GM19035 (cell line): Measurements from ENCODE around the gene DMRT1.

Experiments
- ATAC-seq: cut with Tn5 transposase; IDR thresholded peaks from one replicate; pipeline ENCODE4 v1.9.1; 2021; ENCODE audit not compliant: unreplicated experiment

The DMRT1 gene

DNA sequence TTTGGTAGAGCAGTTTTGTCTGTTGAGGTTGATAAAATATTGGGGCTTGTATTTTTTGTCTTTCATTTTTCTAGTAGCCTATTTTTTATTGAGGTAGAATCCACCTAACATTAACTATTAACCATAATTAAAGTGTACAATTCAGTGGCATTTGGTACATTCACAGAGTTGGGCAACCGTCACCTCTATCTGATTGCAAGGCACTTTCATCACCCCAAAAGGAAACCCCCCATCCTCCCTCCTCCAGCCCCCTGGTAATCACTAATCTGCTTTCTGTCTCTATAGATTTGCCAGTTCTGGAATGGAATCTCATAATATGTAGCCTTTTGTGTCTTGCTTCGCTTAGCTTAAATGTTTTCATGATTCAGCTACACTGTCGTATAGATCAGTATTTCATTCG lies 79.4 kb downstream of the DMRT1 start:
- no peak for ATAC-seq

GRCh38 chr9:922171-922570 lies 80.7 kb downstream of the DMRT1 start:
- ATAC-seq, result no peak

- no peak for ATAC-seq
These were observed 81.2 kb downstream of the DMRT1 start for GRCh38 chr9:922731-923130.

GRCh38 chr9:926976-927375 lies 85.5 kb downstream of the DMRT1 start:
- ATAC-seq, result no peak

GRCh38 chr9:928363-929042 lies 87.0 kb downstream of the DMRT1 start:
- peak; percentile 78 for ATAC-seq

DNA sequence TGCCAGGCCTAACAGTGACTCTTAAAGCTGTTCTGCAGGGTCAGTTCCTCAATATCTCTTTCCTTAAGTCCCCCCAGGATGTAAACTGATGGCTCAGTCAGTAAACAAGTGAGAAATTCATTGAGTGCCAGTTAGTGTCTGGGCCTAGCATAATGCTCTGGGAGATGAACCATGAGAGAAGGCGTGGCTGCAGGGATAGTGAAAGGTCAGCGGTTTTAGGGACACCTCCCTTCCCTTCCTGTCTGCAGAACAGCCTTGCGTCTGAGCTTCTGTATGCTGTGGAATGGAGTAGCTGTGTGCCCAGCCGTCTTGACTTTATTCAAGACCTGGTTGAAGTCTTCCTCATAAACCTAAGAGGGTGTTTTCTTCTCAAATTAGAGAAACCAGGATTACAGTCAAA lies 88.2 kb downstream of the DMRT1 start:
- ATAC-seq, result no peak

DNA sequence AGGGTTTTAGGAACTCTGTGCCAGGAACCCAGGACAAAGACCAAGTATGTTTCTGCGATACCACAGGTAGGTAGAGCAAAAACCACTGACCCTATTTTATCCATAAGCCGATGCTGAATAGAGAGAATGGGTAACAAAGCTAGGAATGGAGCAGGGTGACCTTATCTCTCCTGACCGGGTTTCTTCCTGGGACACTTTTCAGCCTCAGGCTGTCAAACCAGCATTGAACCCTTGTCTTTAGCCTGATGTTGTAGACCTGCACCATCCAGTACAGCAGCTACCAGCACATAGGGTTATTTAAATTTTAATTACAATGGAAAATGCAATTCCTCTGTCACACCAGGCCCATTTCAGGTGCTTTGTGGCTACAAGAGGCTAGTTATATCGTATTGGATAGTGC lies 91.9 kb downstream of the DMRT1 start:
- ATAC-seq, result no peak

DNA sequence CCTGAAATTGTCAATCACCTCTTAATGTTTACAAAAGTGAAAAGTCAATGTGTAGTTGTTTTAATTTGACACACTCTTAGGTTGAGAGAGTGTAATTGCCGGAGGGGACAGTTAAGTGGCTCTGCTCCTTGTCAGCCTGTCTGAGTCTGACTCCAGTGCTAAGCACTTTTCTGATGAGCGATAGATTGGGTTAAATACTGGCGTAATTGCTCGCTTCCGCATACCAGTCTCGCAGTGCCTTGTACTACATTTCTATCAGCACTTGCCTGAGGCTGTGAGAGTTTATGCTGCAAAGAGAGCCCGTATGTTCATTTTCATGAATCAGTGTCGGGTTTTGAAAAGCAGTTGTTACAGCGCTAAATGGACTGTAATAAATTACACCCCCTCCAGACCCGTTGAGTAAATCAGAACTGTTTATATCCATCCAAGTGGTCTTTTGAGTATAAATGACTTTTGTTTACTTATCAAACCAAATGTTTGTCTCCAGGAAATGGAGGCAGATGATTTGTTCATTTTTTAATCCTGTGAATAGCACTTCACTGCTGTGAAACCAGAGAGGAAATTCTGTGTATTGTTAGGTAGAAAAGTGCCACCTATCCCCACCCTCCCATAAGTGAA lies 94.0 kb downstream of the DMRT1 start:
- no peak for ATAC-seq

- ATAC-seq, result no peak
These were observed 101.5 kb downstream of the DMRT1 start for GRCh38 chr9:942805-943580.

- ATAC-seq, result no peak
These were observed 106.5 kb downstream of the DMRT1 start for GRCh38 chr9:947985-948384.

DNA sequence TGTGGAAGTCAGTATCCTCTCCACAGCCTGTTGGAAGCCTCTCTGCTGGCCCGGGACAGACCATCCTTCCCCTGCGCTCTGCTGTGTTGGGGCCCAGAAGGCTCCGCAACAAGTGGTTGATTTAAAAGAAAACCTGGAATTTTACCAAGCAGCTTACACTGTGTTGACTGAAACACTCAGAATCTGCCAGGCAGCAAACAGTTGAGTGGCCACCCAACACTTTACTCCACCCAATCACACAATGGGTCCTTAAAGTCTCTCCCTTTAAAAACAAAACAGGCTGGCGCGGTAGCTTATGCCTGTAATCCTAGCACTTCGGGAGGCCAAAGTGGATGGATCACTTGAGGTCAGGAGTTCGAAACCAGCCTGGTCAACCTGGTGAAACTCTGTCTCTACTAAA lies 107.0 kb downstream of the DMRT1 start:
- ATAC-seq, result no peak

- no peak for ATAC-seq
These were observed 108.6 kb downstream of the DMRT1 start for GRCh38 chr9:950139-950538.

DNA sequence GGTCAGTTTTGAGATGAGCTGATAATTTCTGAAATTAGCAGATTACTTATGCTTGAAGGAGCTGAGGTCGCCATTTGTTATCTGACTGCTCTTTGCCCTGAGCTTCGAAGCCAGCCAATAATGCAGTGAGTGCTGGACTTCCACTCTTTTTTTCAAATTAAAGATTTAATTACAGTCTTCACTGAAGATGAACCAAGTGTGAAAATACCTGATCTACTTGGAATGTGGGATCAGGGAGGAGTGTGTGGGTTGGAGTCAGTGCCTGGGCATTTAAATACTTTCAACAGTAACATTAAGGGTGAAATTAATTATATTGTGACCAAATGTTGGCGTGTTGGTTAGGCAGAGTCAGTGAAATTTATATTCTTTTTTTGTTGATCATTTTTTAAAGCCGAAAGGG lies 111.0 kb downstream of the DMRT1 start:
- no peak for ATAC-seq

- ATAC-seq, result no peak
These were observed 117.6 kb downstream of the DMRT1 start for GRCh38 chr9:959105-959504.

DNA sequence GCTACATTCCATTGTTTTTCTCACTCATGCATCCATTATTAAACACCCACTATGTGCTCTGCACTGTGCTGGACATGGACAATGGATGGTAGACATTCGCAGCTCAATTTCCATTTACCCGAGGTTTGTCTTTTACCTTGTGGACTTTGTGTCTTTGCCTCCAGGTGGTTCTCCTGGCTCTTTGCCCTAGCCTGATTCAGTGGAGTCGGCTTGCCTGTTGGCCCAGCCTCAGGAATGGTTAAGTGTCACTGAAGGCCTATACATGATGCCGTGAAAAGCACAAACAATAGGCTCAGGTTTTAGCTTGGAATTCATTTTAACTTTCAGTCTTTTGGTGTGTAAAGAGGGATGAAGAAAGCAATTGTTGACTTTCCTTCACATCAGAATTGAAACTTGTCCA lies 118.4 kb downstream of the DMRT1 start:
- no peak for ATAC-seq

GRCh38 chr9:962023-962422 lies 120.5 kb downstream of the DMRT1 start:
- ATAC-seq, result no peak

- no peak for ATAC-seq
These were observed 124.0 kb downstream of the DMRT1 start for GRCh38 chr9:965497-965896.

DNA sequence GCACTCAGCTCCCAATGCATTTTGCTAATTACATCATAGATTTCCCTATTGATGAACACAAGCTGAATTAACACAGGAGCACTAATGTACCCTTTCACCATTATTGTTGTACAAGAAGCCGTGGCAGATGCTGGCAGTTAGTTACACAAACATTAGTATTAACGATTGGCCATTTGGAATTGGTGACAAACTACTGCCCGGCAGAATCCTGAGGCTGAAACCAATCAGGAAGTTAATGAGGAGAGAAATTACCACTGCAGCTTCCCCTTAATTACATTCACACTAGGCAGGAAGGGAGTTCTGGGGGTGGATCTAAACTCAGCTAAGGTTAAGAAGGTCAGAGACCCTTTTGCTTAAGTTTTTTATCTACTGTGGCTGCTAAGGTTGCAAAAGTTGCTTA lies 125.4 kb downstream of the DMRT1 start:
- ATAC-seq, result no peak

- no peak for ATAC-seq
These were observed 125.9 kb downstream of the DMRT1 start for GRCh38 chr9:967436-967835.

GRCh38 chr9:967903-968641 lies 126.6 kb downstream of the DMRT1 start:
- ATAC-seq, result no peak

GRCh38 chr9:969310-970150 lies 128.0 kb downstream of the DMRT1 start:
- no peak for ATAC-seq
